Kasumi-1 (cell line): Measurements from ENCODE around the gene NMB.
"Not testable (repeated sequence)": the region's sequence is repeated elsewhere in the genome, so short reads cannot be mapped to it uniquely, and the experiment has no call there.

ENCODE experiments used
- DNase-seq, 2 experiments: peaks; one replicate each; lab custom pipeline; 2025; lab: John Stamatoyannopoulos, UW

The NMB gene, protein sequence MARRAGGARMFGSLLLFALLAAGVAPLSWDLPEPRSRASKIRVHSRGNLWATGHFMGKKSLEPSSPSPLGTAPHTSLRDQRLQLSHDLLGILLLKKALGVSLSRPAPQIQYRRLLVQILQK

DNA sequence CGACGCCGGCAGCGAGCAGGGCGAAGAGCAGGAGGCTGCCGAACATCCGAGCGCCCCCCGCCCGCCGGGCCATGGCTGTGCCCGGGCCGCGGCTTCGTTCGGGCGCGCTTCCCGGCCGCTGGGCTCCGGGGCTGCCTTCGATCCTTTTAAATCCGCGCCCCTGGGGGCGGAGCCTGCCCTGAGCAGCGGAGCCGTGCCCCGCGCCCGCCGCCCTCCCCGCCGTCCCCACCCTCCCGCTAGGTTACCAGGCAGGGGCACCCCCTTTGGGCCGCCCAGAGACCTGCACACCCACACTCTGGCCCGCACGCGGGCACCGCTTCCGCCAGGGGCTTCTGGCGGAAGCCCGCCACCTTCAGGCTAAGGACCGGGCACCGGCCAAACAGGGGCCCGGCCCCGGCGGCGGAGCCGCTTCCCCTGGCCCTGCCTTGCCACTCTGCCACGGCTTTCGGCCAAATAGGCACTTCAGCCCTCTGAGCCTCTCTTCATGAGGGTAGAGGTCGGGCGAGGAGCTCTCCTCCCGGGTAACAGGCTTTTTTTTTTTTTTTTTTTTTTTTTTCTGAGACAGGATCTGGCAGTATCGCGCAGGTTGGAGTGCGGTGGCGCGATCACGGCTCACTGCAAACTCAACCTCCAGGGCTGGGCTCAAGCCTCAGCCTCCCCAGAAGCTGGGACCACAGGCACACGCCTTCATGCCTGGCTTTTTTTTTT is at the start of gene NMB:
Gene NMB, minus strand, starts transcription at position 120 of the 708 bp plus-strand sequence. Its CDS starts 47 bp downstream, at position 73.
- peak; percentile 71 to 79 for DNase-seq

DNA sequence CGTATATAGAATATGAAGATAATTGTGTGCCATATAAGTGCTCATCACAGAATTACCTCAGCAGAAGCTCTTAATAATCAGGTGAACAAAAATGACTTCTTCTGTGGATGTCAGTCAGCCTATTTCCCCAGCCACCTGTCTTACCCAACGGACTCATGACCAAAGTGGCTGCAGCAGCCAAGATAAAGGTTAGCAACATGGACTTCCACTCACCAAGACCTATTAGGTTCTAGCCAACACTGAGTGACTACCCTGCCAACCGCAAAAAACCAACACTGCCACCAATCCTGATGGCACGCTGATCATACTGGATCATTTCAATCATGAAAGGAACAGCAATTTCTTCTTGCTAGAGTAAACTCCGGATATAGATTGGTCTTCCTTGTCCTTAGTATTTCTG is 45.8 kb upstream of the NMB start:
- no peak for DNase-seq

DNA sequence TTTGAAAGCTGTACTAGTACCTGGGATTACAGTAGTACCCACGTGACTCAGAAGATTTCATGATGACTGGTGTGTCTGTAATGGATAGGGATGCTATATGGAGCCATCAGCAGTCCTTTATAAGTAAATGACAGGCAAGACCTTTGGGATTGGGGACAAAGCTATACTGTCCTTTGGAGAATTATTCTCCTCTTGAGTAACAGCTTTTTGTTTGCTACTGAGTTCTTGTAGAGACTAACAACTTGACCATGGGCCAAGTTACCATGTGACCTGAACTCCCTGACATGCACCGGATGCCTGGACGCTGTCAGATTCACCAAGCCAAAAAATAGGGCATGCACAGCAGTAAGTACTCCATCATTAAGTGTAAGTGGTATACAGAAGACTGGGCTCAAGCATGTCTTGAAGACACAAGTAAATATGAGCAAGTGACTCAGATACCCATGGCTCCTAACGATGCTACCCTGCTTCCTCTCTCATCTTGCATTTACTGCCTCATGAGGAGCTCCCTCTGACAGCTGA is 45.0 kb upstream of the NMB start:
- no peak for DNase-seq

DNA sequence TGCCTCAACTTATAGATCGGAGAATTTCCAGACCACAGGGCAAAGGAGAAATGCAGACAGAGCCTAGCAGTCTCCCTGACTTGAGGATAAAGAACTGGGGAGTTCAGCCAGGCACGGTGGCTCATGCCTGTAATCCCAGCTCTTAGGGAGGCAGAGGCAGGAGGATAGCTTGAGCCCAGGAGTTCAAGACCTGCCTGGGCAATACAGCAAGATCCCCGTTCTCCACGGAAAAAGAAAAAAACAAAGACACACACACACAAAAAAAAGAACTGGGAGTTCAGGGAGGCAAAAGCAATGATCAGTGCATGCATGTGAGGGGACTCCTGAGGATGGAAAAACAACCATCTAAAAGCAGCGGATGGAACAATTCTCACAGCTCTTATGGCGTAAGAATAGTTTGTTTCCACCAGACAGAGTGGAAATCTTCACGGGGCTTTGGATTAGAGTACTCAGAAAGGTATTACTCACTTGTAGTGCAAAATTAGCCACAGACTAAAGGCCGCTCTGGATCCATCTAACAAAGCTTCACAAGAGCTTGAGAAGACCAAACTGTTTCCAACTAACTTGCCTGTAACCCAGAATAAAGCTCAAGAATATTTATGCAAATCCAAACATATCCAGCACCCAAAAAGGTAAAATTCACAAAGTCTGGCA is 41.7 kb upstream of the NMB start:
- no peak for DNase-seq

DNA sequence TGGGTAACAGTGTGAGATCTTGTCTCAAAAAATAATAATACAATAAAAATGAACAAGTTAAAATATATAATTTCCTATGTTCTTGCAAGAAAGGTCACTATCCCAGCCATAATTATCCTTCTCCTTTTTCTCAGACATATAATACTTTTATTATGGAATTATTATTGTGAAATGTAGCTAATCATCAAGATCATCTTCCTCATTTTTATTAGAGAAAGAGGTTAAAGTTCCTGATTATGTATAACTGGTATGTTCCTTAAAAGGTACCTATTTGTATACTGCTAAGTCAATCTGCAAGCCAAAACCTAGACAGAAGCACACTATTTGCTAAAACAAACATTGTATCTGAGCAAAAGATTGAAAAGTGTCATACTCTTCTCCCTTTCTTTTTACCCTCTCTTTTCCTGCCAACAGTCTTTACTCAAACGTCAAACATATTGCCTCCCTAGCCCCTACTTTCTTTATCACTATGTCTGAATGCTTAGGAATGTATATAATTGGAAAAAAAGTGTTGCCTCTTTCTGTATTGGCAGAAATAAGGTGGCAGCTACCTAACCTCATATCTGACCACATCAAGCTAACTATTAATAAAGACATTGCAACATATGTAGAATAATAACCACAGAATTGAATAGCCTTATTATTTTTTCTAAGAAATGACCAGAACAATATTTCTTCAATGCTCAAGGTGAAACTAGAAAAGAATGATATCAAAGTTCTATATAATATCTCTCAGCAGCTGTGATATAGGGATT is 39.4 kb upstream of the NMB start:
- no peak for DNase-seq

DNA sequence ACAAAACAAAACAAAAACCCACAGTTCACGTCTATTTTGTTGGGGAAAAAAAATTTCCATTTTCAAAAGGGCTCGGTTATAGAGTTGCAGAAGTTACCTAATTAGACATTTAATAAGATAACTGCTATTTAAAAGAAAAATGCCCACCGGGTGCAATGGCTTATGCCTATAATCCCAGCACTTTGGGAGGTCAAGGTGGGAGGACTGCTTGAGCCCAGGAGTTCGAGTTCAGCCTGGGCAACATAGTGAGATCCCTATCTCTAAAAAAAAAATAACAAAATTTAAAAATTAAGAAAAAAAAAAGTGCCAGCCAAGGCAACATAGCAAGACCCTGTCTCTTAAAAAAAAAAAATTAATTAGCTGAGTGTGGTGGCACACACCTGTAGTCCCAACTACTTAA is 38.8 kb upstream of the NMB start:
- no peak for DNase-seq

DNA sequence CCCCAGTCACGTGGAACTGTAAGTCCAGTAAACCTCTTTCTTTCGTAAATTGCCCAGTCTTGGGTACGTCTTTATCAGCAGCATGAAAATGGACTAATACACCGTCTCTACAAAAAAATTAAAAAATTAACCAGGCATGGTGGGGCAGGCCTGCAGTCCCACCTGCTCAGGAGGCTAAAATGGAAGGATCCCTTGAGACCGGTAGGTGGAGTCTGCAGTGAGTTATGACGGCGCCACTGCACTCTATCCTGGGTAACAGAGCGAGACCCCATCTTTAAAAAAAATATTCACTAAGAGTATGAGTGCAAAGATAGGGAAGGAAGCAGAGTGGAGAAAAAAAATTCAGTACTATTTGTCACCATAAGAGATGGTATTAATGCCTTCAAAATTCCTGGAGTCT is 32.3 kb upstream of the NMB start:
- DNase-seq: no peak

DNA sequence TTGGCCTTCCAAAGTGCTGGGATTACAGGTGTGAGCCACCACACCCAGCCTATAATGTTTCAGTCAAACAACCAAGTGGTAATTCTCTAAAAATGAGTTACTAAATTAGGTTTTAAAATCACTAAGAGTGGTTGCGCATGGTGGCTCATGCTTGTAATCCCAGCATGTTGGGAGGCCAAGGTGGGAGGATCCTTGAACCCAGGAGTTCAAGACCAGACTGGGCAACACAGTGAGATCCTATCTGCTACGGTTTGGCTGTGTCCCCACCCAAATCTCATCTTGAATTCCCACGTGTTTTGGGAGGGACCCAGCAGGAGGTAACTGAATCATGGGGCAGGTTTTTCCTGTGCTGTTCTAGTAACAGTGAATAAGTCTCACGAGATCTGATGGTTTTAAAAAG is 31.9 kb upstream of the NMB start:
- no peak for DNase-seq

DNA sequence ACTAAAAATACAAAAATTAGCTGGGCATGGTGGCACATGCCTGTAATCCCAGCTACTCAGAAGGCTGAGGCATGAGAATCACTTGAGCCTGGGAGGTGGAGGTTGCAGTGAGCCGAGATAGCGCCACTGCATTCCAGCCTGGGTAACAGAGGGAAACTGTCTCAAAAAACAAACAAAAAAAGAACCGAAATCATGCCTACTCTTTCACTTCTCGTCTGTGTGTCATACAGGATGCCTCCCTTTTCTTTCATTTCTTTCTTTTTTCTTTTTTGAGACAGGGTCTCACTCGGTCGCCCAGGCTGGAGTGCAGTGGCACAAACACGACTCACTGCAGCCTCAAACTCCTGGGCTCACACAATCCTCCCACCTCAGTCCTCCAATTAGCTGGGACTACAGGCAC is 28.4 kb upstream of the NMB start:
- not testable (repeated sequence) for DNase-seq

DNA sequence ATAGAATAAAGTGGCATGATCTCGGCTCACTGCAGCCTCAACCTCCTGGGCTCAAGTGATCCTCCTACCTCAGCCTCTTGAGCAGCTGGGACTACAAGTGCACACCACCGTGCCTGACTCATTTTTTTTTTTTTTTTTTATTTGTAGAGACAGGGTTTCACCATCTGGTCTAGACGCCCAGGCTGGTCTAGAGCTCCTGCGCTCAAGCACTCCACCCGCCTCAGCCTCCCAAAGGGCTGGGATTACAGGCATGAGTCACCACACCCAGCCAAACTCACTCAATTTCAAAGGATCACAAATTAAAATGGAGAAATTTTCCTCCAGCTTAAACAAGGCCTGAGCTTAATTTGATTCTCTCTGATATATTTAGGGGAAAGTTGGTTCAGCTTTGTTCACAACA is 27.3 kb upstream of the NMB start:
- no peak for DNase-seq

DNA sequence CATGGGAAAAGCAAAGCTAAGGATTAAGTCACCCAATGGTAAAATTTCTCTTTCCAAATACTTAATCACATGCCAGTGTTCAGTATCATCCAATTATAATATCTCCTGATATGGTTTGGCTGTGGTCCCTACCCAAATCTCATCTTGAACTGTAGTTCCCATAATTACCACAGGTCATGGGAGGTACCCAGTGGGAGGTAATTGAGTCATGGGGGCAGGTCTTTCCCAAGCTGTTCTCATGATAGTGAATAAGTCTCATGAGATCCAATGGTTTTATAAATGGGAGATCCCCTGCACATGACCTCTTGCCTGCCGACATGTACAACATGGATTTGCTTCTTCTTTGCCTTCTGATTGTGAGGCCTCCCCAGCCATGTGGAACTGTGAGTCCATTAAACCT is 26.1 kb upstream of the NMB start:
- DNase-seq: no peak

DNA sequence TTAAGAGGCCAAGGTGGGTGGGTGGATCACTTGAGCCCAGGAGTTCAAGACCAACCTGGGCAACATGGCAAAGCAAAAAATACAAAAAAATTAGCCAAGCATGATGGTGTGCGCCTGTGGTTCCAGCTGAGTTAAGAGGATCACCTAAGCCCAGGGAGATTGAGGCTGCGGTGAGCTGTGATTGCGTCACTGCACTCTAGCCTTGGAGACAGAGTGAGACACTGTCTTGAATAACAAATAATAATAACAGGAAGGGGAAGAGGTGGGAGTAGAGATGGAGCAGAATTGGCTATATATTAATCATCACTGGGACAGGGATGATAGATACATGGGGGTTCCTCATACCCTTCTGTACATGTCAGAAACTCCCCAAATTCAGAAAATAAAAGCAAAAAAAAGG is 23.8 kb upstream of the NMB start:
- no peak for DNase-seq

DNA sequence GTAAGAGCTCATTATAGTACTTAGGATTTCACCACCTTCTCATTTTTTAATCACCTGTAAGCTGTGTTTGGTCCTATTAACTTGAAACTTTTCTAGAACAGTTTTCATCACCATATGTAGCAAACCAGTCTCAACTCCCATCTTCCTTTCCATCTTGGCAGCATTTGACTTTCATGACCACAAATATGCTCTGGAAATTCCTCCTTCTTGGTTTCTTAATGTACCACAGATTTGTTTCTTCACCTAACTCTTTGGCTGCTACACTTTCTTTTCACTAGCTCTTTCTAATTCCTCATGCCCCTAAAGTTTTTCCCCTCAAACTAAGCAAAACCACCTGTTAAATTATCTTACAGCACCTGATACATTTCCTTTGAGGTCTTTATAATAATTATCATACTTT is 13.2 kb upstream of the NMB start:
- no peak for DNase-seq

DNA sequence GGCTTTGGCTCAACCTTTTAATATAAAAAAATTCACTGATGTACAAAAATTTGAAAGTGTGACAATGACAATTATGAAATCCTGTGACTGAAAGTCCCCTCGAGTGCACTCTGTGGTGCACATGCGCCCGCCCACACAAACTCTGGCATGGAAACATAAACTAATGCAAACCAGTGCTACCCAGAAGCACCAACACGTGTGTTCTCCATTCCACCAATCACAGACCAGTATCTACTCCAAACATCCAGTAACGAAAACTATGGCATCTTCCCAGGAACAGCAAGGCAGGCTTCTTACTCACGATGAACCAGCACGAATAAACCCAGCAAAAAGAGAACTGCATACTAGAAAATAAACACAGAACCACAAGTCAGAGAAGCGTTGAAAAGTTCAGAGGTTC is 11.7 kb upstream of the NMB start:
- DNase-seq: no peak

DNA sequence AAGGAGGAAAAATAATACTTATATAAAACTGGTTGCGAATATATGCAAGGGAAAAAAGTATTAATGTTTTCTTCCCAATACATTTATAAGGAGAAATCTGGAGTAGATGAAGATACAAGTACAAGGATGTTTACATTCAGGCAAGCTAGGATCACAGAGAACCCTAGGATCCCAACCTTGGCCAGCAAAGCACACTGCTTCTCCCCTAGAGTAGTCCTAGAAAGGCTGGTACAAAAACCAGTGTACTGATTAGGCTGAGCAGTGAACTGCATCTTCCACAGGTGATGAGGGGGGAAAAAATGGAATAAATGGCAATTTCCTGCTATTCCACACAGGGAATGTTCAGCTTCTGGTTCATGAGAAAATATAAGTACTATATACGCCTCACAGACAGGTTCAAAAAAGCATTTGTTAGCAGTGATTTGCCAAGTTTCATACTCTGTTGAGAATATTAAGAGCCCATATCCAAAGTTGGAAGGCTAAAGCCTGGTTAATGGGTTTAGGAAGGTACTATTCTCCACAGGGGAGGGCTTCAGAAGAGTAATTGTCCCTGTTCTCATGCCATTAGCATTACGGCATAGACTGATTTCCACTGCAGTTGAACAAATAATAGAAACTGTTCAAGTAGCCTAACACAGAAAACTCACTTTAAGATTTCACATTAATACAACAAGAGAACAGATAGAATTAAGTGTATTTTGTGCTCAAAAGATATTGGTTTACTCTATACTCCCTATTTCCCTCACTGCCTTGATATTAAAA is 10.4 kb upstream of the NMB start:
- DNase-seq: no peak

DNA sequence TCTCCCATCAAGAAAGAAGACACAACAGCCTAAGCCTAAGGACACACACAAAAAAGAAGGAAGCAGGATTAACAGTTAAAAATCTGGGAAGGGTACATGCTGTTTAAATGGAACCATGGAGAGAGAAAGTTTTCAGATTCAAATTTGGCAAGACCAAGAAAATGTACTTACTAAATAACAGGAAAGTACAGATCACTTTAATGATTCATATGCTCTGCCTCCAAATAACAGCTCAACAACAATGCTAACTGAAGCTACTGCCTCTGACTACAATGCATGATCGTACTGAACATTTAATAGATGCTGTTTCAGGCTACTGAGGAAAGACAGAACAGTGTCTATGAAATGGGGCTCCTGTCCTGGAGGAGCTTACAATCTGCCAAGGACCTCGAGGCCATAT is 8.4 kb upstream of the NMB start:
- no peak for DNase-seq

DNA sequence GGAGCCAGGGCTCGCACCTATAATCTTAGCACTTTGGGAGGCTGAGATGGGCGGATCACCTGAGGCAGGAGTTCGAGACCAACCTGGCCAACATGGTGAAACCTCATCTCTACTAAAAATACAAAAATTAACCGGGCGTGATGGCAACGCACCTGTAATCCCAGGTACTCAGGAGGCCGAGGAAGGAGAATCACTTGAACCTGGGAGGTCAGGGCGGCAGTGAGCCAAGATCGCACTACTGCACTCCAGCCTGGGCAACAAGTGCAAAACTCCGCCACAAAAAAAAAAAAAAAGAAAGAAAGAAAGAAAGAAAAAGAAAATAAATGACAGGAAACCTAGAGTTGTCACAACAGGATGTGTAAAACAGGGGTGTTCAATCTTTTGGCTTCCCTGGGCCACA is 3.0 kb upstream of the NMB start:
- no peak for DNase-seq

DNA sequence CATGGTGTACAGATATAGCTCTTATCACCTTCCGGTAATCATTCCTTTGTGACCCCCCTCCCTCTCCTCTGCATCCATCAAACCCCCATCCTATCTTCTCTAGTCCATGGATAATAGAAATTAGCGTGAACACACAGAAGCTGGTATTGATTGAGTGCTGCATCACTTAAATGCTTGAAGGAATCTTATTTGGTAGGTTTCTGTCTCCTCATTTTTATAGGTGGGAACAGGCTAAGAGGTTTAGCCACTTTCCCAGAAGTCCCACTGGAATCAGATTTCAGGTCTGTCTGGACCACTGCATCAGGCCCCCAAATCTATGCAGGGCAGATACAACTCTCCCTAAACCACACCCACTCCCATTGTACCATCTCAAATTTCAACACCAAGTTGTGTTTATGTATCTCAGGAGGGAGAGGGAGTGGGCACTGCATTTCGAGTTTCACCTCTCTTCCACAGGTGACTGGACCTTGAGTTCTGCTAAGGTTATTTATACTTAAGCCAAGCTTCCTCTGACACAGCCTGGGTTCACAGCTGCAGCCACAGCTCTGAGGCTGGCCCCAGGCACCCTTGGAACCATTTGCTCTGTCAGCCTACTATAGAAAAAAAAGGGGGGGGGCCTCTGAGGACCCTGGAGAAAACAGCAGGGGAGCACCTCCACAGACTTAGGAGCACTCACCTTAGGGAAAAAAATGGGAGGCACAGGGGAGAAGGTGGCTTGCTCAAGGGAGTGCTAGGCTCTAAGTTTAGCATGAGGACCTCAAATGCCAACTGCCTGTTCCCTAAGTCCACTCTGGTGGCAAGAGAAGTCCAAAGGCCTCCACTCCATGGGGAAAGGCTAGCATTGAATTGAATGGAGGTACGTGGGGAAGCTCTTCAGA is 2.1 kb upstream of the NMB start:
- DNase-seq: no peak

DNA sequence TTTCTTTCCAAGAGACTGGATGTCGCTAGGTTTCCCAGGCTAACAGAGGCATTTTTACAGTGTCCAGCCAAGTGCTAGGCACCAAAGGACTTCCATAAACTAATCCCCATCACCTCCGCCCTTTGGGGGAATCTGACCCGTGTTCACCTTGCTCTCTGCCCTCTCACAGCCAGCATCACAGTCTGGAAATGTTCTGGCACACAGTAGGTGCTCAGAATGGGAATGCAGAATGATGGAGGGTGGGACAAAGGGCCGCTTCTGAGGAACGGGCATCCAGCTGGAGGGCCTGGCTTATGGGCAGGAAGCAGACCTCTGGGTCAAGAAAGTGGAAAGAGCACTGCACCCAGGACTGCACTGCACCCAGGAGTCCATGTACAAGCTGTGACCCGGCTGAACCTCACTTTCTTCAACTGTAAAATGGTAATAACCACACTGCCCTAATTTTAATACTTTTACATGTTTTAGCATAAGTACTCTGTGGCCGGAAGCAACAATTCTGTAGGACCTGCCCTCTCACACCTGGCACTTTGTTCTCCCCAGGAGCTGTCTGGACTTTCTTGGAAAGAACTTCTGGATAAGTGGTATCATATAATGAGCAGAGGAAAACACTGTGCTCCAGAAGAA is 901 bp upstream of the NMB start:
- no peak for DNase-seq

DNA sequence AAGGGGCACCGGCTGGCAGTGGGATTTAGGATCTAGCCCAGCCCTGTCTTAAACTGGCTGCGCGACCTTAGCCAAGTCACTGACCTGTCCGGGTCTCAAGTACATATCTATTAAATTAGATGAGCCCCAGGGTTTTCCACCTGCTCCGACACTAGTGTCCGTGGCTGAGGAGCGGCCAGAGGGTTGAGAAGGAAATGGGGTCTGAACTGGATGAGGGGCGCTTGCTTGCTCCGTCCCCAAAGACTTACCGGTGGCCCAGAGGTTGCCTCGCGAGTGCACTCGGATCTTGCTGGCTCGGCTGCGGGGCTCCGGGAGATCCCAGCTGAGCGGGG is 285 bp downstream of the NMB start:
- no peak for DNase-seq

DNA sequence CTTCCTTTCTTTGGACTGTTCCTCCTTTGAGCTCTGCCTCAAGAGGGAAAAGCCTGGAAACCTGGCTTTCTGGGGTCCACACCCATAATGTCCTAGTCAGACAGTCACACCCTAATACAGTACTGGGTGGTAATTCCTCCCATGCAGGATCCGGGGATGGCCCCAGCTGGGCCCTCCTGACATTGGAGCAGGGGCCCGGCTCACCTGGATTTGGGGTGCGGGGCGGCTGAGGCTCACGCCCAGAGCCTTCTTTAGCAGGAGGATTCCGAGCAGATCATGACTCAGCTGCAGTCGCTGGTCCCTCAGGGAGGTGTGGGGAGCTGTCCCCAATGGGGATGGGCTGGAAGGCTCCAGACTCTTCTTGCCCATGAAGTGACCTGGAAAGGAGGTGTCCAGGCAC is 1.0 kb downstream of the NMB start:
- no peak for DNase-seq
